H7 (cell line): ENCODE data around the gene GSAP. TPM values are rescaled to one million over a fixed set of nuclear protein-coding genes. Genes with fewer than 3 reads are reported as not detected.
"Not testable (repeated sequence)": the region's sequence is repeated elsewhere in the genome, so short reads cannot be mapped to it uniquely, and the experiment has no call there.

ENCODE experiments used
- DNase-seq: peaks from one replicate; pipeline ENCODE4 v3.0.0; 2012
- H3K27me3 ChIP-seq: 2 replicates; pipeline ENCODE4 v1.6.0; 2011; ENCODE audit warnings: mild to moderate bottlenecking, low read length; ENCODE audit not compliant: control insufficient read depth, insufficient read depth
- H3K36me3 ChIP-seq: replicated peaks from 2 replicates; pipeline ENCODE4 v1.5.1; 2011; ENCODE audit warnings: low read length; ENCODE audit not compliant: control insufficient read depth, insufficient read depth
- H3K4me3 ChIP-seq: 2 replicates; pipeline ENCODE4 v1.5.1; 2011; ENCODE audit warnings: low read depth, mild to moderate bottlenecking, control low read depth, low read length, moderate library complexity; ENCODE audit not compliant: insufficient read depth
- total RNA-seq: library from RNA; depleted of rRNA; stranded (reverse); fragments of >200 nt; shearing (Covaris generic); gene quantifications from 2 replicates; pipeline ENCODE4 v1.2.3, GENCODE V29; 2014

The GSAP gene
- total RNA-seq, 1 experiment from 2014 or later: 3.7 TPM

- not testable (repeated sequence) for H3K36me3 ChIP-seq, H3K4me3 ChIP-seq, DNase-seq, H3K27me3 ChIP-seq
Measured at GRCh38 chr7:77451950-77452349, 35.8 kb upstream of the GSAP start.

- DNase-seq: no peak
- H3K36me3 ChIP-seq: no peaks in the 10 kb centered on the region
- H3K27me3 ChIP-seq: no peaks in the 10 kb centered on the region
- no peak overlapping the region for H3K4me3 ChIP-seq
Measured at GRCh38 chr7:77450613-77451012, 34.5 kb upstream of the GSAP start.

- Histone ChIP-seq H3K36me3 (no peaks in the 10 kb centered on the region), H3K27me3 (no peaks in the 10 kb centered on the region), H3K4me3 (no peak overlapping the region)
- DNase-seq: no peak
Measured at GRCh38 chr7:77450054-77450453, 33.9 kb upstream of the GSAP start.

- H3K36me3 ChIP-seq: no peaks in the 10 kb centered on the region
- no peak overlapping the region for H3K4me3 ChIP-seq
- H3K27me3 ChIP-seq: no peaks in the 10 kb centered on the region
- DNase-seq: no peak
Measured at GRCh38 chr7:77447616-77448015, 31.5 kb upstream of the GSAP start.

- no peaks in the 10 kb centered on the region for H3K27me3 ChIP-seq
- H3K36me3 ChIP-seq: no peaks in the 10 kb centered on the region
- no peak overlapping the region for H3K4me3 ChIP-seq
- no peak for DNase-seq
Measured at GRCh38 chr7:77444123-77444522, 28.0 kb upstream of the GSAP start.

GRCh38 chr7:77443042-77443441 lies 26.9 kb upstream of the GSAP start:
- H3K4me3 ChIP-seq: no peak overlapping the region
- DNase-seq: no peak
- H3K27me3 ChIP-seq: no peaks in the 10 kb centered on the region
- H3K36me3 ChIP-seq: no peaks in the 10 kb centered on the region

- no peak for DNase-seq
- Histone ChIP-seq H3K27me3 (no peaks in the 10 kb centered on the region), H3K4me3 (no peak overlapping the region), H3K36me3 (no peaks in the 10 kb centered on the region)
Measured at GRCh38 chr7:77442636-77443035, 26.5 kb upstream of the GSAP start.

GRCh38 chr7:77441046-77441445 lies 24.9 kb upstream of the GSAP start:
- no peaks in the 10 kb centered on the region for H3K36me3 ChIP-seq
- no peak overlapping the region for H3K4me3 ChIP-seq
- no peak for DNase-seq
- no peaks in the 10 kb centered on the region for H3K27me3 ChIP-seq

GRCh38 chr7:77439572-77439971 lies 23.4 kb upstream of the GSAP start:
- no peaks in the 10 kb centered on the region for H3K27me3 ChIP-seq
- no peaks in the 10 kb centered on the region for H3K36me3 ChIP-seq
- DNase-seq: no peak
- H3K4me3 ChIP-seq: no peak overlapping the region

- no peak for DNase-seq
- Histone ChIP-seq H3K27me3 (no peaks in the 10 kb centered on the region), H3K4me3 (no peak overlapping the region), H3K36me3 (no peaks in the 10 kb centered on the region)
Measured at GRCh38 chr7:77438131-77438530, 22.0 kb upstream of the GSAP start.

- DNase-seq: no peak
- Histone ChIP-seq H3K36me3 (no peaks in the 10 kb centered on the region), H3K4me3 (no peak overlapping the region), H3K27me3 (no peaks in the 10 kb centered on the region)
Measured at GRCh38 chr7:77434570-77435275, 18.6 kb upstream of the GSAP start.

- no peak overlapping the region for H3K4me3 ChIP-seq
- H3K36me3 ChIP-seq: no peaks in the 10 kb centered on the region
- H3K27me3 ChIP-seq: no peaks in the 10 kb centered on the region
- no peak for DNase-seq
Measured at GRCh38 chr7:77433901-77434300, 17.8 kb upstream of the GSAP start.

GRCh38 chr7:77430927-77431326 lies 14.8 kb upstream of the GSAP start:
- no peak for DNase-seq
- Histone ChIP-seq H3K36me3 (no peaks in the 10 kb centered on the region), H3K27me3 (no peaks in the 10 kb centered on the region), H3K4me3 (no peak overlapping the region)

GRCh38 chr7:77428777-77429231 lies 12.7 kb upstream of the GSAP start:
- Histone ChIP-seq H3K4me3 (no peak overlapping the region), H3K36me3 (no peaks in the 10 kb centered on the region), H3K27me3 (no peaks in the 10 kb centered on the region)
- DNase-seq: no peak

- Histone ChIP-seq H3K4me3 (no peak overlapping the region), H3K27me3 (no peaks in the 10 kb centered on the region), H3K36me3 (no peaks in the 10 kb centered on the region)
- DNase-seq: no peak
Measured at GRCh38 chr7:77427996-77428603, 12.0 kb upstream of the GSAP start.
